ENCODE results near the gene ZNF354B.

DNA sequence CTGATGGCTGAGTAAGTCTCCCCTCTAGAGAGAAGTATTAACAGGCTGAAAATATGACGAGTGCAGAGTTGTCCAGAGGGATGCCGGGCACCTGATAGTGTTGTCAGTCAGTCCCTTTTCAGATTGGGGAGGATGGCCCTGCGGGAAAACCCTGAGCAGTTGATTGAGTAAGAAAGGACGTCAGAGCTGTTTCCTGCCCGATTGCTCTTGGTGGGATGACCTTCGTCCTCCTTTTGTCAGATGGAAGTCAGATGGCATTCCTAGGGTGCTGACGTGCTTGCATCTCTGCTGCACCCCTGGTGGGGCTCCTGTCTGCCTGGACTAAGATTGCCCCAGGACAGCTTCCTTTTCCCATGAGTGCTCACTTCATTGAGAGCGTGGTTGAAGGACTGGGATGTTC lies 9.8 kb downstream of the ZNF354B start:
- TF ChIP-seq JUND (IDR thresholded peaks at IDR 0.05) = no peak
- TF ChIP-seq, protein P1, sequence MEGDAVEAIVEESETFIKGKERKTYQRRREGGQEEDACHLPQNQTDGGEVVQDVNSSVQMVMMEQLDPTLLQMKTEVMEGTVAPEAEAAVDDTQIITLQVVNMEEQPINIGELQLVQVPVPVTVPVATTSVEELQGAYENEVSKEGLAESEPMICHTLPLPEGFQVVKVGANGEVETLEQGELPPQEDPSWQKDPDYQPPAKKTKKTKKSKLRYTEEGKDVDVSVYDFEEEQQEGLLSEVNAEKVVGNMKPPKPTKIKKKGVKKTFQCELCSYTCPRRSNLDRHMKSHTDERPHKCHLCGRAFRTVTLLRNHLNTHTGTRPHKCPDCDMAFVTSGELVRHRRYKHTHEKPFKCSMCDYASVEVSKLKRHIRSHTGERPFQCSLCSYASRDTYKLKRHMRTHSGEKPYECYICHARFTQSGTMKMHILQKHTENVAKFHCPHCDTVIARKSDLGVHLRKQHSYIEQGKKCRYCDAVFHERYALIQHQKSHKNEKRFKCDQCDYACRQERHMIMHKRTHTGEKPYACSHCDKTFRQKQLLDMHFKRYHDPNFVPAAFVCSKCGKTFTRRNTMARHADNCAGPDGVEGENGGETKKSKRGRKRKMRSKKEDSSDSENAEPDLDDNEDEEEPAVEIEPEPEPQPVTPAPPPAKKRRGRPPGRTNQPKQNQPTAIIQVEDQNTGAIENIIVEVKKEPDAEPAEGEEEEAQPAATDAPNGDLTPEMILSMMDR (IDR thresholded peaks at IDR 0.05; ENCODE audit: low read depth, low read length, missing input control) = no peak
- no peak for TF ChIP-seq RXRA (IDR thresholded peaks at IDR 0.05)
- TF ChIP-seq, protein P2, sequence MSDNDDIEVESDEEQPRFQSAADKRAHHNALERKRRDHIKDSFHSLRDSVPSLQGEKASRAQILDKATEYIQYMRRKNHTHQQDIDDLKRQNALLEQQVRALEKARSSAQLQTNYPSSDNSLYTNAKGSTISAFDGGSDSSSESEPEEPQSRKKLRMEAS (IDR thresholded peaks at IDR 0.05) = no peak
